Suprapubic skin (tissue), 4 donors: ENCODE results near the gene CEP83. TPM values are rescaled to one million over a fixed set of nuclear protein-coding genes. Genes with fewer than 3 reads are reported as not detected.

ENCODE experiments used
- DNase-seq, 2 donors: peaks; one replicate each; pipeline ENCODE4 v3.0.0-alpha.2; 2019; ENCODE audit warnings: low spot score in 2 of 2
- H3K27ac ChIP-seq: fragments of 200-600 bp; sonication (generic); one replicate; pipeline ENCODE4 v1.5.1; 2019
- H3K27me3 ChIP-seq: fragments of 200-600 bp; sonication (generic); one replicate; pipeline ENCODE4 v1.5.1; 2019
- H3K36me3 ChIP-seq: fragments of 200-600 bp; sonication (generic); one replicate; pipeline ENCODE4 v1.5.1; 2019
- H3K4me1 ChIP-seq: fragments of 200-600 bp; sonication (generic); one replicate; pipeline ENCODE4 v1.5.1; 2019
- H3K4me3 ChIP-seq: fragments of 200-600 bp; sonication (generic); one replicate; pipeline ENCODE4 v1.5.1; 2019; ENCODE audit warnings: mild to moderate bottlenecking
- H3K9me3 ChIP-seq: fragments of 200-600 bp; sonication (generic); one replicate; pipeline ENCODE4 v1.5.1; 2019
- CTCF ChIP-seq, 2 donors: fragments of 200-600 bp in 1 of 2; fragments of 450-650 bp in 1 of 2; sonication (generic) in 1 of 2; IDR thresholded peaks; one replicate each; pipeline ENCODE4 v1.5.1; 2016 to 2019; ENCODE audit warnings: antibody characterized with exemption in 2 of 2, mild to moderate bottlenecking in 1 of 2, moderate library complexity in 1 of 2
- EP300 ChIP-seq: sonication (generic); formaldehyde crosslinking; IDR thresholded peaks from one replicate; pipeline ENCODE4 v1.6.1; 2017; ENCODE audit warnings: antibody characterized with exemption
- POLR2A ChIP-seq, 2 donors: fragments of 450-650 bp; IDR thresholded peaks; one replicate each; pipeline ENCODE4 v1.6.1; 2017; ENCODE audit warnings: antibody characterized with exemption in 2 of 2, mild to moderate bottlenecking in 2 of 2, moderate library complexity in 2 of 2
- POLR2AphosphoS5 ChIP-seq, 3 donors: sonication (generic); formaldehyde crosslinking; IDR thresholded peaks; one replicate each; pipeline ENCODE4 v1.6.1; 2017; ENCODE audit warnings: antibody characterized with exemption in 3 of 3
- WGBS: methylation state at CpG from one replicate; pipeline ENCODE4 v1.1.5; 2018; 5-methylcytosine and 5-hydroxymethylcytosine counted together
- total RNA-seq, 4 donors: library from RNA; depleted of rRNA; stranded (reverse); fragments of >200 nt; gene quantifications; one replicate each; pipeline ENCODE4 v1.1.0, GENCODE V29; 2016

Gene CEP83
- total RNA-seq, 4 donors from 2014 or later, result 8.5 to 18.4 (median 12.6) TPM

- Histone ChIP-seq H3K4me3 (no peak overlapping the region), H3K27me3 (no peaks in the 10 kb centered on the region), H3K36me3 (peaks cover 10% of the 10 kb centered on the region), H3K27ac (no peak overlapping the region), H3K9me3 (no peaks in the 10 kb centered on the region), H3K4me1 (no peaks in the 10 kb centered on the region)
- TF ChIP-seq POLR2AphosphoS5 (IDR thresholded peaks at IDR 0.05), result no peak
- no peak for TF ChIP-seq CTCF (IDR thresholded peaks at IDR 0.05)
- TF ChIP-seq EP300, result no peak
- TF ChIP-seq POLR2A (IDR thresholded peaks at IDR 0.05), result no peak
- WGBS, result 97% methylated on average over 1 of the region's 1 CpG
- DNase-seq, result no peak
Observed at GRCh38 chr12:94312378-94312777, 147.3 kb downstream of the CEP83 start.

- no peak overlapping the region for H3K27ac ChIP-seq
- 90% methylated on average over 5 of the region's 5 CpGs for WGBS
- TF ChIP-seq POLR2AphosphoS5 (IDR thresholded peaks at IDR 0.05) (no peak), EP300 (no peak), POLR2A (IDR thresholded peaks at IDR 0.05) (no peak), CTCF (IDR thresholded peaks at IDR 0.05) (no peak)
- H3K27me3 ChIP-seq, result no peaks in the 10 kb centered on the region
- H3K9me3 ChIP-seq, result no peaks in the 10 kb centered on the region
- peaks cover 28% of the 10 kb centered on the region for H3K36me3 ChIP-seq
- no peak overlapping the region for H3K4me3 ChIP-seq
- no peak for DNase-seq
- peaks cover 8% of the 10 kb centered on the region for H3K4me1 ChIP-seq
Observed at GRCh38 chr12:94309373-94309772, 150.3 kb downstream of the CEP83 start.

- Histone ChIP-seq H3K4me3 (no peak overlapping the region), H3K4me1 (peaks cover 8% of the 10 kb centered on the region), H3K27ac (no peak overlapping the region), H3K36me3 (peaks cover 28% of the 10 kb centered on the region), H3K27me3 (no peaks in the 10 kb centered on the region), H3K9me3 (no peaks in the 10 kb centered on the region)
- 78% methylated on average over 2 of the region's 2 CpGs for WGBS
- no peak for TF ChIP-seq CTCF (IDR thresholded peaks at IDR 0.05)
- no peak for TF ChIP-seq POLR2AphosphoS5 (IDR thresholded peaks at IDR 0.05)
- no peak for TF ChIP-seq POLR2A (IDR thresholded peaks at IDR 0.05)
- no peak for TF ChIP-seq EP300
- DNase-seq, result no peak
Observed at GRCh38 chr12:94308612-94309011, 151.1 kb downstream of the CEP83 start.

GRCh38 chr12:94305130-94305957 lies 154.3 kb downstream of the CEP83 start:
- H3K36me3 ChIP-seq, result peaks cover 23% of the 10 kb centered on the region
- no peak overlapping the region for H3K4me3 ChIP-seq
- no peaks in the 10 kb centered on the region for H3K9me3 ChIP-seq
- TF ChIP-seq POLR2A (IDR thresholded peaks at IDR 0.05), result no peak
- TF ChIP-seq EP300, result no peak
- no peak for TF ChIP-seq POLR2AphosphoS5 (IDR thresholded peaks at IDR 0.05)
- TF ChIP-seq CTCF (IDR thresholded peaks at IDR 0.05), result no peak
- peaks cover 8% of the 10 kb centered on the region for H3K4me1 ChIP-seq
- H3K27me3 ChIP-seq, result no peaks in the 10 kb centered on the region
- WGBS, result 66% methylated on average over 9 of the region's 9 CpGs
- H3K27ac ChIP-seq, result no peak overlapping the region
- DNase-seq, result no peak

- no peak for TF ChIP-seq EP300
- TF ChIP-seq CTCF (IDR thresholded peaks at IDR 0.05), result no peak
- TF ChIP-seq POLR2A (IDR thresholded peaks at IDR 0.05), result no peak
- no peak for TF ChIP-seq POLR2AphosphoS5 (IDR thresholded peaks at IDR 0.05)
- no peak overlapping the region for H3K27ac ChIP-seq
- no peak for DNase-seq
- no peaks in the 10 kb centered on the region for H3K27me3 ChIP-seq
- peaks cover 8% of the 10 kb centered on the region for H3K4me1 ChIP-seq
- H3K36me3 ChIP-seq, result peaks cover 19% of the 10 kb centered on the region
- no peak overlapping the region for H3K4me3 ChIP-seq
- 67% methylated on average over 3 of the region's 3 CpGs for WGBS
- no peaks in the 10 kb centered on the region for H3K9me3 ChIP-seq
Observed at GRCh38 chr12:94304566-94305061, 155.1 kb downstream of the CEP83 start.
